ENCODE measurements around the gene ARHGAP28.
"Not testable (repeated sequence)": the region's sequence is repeated elsewhere in the genome, so short reads cannot be mapped to it uniquely, and the experiment has no call there.

The ARHGAP28 gene

DNA sequence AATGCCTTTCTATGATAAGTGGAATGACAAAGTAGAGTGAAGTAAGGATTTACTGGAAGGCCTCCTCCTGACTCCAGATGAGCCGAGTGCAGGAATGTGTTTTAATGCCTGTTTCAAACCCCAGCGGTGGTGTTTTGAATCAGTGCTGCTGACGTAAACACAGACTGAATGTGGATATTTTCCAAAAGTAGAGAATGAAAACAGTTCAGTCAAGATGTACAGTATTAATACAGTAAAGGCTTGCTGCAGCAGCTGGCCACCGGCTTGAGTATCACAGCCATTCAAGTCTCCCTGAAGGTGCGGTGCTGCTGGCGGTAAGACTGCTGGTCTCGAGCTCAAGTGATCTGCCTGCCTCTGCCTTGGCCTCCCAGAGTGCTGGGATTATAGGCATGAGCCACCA lies 46.7 kb downstream of the ARHGAP28 start:
- no peak for DNase-seq

DNA sequence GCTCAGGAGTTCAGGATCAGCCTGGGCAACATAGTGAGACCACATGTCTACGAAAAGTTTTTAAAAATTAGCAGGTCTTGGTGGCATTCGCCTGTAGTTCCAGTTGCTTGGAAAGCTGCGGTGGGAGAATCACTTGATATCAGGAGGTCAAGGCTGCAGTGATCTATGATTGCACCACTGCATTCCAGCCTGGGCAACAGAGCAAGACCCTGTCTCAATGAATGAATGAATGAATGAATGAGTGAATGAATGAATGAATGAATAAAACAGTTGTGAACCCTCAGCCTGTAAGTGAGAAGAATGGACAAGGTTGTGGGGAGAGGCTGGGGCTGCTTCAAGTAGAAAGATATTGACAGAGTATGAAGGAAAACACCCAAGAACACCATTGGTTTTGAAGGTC lies 48.0 kb downstream of the ARHGAP28 start:
- no peak for DNase-seq

DNA sequence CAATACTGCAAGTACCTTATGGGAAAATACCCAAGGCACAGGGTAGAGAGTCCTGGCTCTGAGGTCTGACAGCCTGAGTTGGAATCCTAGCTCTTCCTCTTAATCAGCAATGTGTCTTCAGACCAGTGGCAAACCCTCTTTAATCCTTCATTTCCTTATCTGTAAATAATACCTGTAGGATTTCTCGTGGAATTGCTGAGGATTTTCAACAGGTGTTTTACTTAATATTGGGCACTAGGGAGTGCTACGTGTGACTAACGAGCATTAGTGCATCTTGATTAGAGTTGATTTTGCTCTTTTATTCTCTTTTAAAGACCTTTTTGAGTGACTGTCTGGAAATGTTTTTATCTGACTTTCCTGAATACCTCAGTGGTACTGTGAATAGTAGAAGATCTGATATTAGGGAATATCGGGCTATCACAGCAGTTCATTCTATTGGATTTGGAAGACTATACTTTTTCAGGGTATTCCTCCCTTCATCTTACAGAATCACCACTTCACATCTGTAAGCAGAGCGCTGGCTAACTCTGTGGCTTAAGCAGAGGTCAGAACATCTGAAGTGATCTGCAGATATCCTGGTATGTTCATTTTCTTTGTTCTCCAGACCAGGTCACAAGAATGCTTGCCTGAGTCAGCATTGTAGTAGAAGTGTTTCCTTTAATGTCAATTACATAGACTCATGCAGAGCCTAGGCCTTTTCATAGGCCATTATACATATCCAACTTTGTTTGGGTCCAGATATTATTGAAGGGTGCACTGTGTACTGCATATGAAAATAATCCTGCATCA lies 49.1 kb downstream of the ARHGAP28 start:
- no peak for DNase-seq

DNA sequence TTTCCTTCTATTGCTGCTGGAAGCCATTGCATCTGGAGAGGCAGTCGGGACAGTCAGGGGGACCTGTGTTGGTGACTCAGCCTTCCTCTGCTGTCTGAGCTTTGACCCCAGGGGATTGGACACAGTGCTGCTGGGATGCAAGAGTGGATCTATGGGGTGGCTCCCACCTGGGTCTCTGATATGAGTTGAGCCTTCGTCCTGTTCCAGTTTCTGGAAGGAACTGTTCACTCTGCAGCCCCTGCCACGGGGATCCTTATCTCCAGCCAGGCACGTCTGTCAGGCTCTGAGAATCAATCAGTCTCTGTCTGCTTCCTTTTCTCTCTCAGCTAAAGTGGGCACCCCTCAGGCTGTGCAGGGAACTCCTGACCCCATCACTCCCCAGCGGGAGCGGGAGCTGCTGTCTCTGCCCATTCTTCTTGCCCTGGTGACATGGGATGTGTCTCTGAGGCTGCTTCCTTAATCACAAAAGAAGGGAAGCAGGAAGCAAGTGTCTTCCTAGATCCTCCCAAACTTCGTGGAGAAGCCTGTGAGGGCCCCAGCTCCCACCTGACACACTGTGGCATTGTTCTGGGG lies 51.7 kb downstream of the ARHGAP28 start:
- no peak for DNase-seq

DNA sequence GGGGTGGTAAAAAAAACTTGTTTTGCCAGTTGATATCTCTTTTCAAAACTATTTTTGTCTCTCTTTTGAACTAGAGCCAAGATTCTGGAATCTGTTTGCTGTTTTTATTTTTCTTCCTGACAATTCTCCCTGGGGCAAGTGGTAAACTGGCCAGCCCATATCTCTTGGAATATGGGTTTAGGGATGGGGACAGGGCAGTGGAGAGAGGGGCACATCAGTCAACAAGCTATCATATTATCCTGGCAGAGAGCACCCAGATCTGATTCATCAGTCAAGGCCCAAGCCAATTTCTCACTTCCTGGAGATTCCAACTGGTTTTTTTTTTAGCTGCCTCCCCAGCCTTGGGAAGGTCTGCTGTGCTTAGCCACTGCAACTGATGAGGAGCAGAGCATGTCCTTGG lies 52.3 kb downstream of the ARHGAP28 start:
- DNase-seq: no peak

DNA sequence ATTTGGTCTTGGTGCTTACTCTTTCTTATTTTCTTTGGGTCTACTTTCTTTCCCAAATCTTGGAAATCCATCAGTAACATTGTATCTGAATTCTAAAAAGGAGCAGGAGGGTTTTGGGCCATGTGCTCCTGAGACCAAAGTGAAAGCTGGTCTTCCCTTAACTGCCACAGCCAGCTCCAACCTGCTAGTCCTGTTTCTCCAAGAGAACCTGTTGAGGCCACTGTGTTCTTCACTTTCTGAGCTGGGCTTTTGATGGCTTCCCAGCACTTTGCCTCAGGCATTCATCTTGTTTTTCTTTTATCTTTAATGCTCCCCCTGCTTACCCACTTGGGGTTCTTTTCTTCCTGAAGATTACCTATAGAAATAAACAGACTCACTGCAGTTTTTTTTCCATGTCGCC lies 53.3 kb downstream of the ARHGAP28 start:
- no peak for DNase-seq

DNA sequence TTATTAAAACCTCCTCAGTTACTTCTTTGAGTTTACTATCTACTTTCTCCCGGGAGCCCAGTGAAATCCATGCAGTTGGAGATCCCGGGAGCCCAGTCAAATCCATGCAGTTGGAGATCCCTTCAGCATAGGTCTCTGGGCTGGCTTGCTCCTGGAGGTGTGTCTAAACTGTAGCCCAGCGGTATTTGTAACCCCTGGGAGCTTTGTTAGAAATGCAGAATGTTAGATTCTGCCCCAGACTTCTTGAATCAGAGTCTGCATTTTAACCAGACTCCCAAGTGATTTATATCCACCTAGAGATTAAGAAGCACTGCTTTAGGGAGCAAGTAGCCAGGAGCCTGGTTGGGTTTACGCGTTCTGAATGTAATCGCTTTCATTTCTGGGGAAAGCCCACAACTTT lies 54.5 kb downstream of the ARHGAP28 start:
- no peak for DNase-seq

DNA sequence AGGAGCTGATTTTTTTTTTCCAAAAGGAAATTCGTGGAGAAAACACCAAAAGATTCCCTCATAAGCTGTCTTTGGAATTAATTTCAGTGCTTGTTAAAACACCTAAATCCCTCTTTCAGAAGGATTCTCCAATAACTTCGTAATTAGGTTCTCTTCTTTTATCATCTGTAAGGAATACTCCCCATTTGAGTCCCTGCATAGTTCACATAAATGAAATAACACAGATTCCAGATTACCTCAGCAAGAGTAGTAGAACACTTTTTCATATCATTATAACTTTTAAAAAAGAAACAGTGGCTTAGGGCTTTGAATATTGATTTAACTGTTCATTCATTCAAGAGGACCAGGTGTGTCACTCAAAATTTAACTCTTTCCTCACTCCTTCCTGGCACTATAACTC lies 55.5 kb downstream of the ARHGAP28 start:
- DNase-seq: no peak

DNA sequence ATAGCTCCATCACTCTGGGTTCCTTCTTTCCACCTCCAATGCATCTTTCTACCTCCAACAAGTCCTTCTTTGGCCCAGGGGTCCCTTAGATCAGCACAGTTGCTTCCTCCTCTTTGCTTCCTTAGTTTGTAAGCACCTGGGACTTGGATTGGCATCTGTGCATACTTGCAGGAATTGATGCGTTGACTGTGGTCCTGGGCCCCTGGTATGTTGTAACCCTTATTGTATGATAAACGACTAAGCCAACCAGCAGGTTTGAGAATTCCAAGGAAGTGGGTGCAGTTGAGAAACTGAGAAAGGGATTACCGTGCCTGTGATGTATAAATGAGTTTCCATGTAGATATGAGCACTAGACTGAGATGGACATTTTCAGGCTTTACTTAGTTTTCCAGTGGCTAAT lies 55.9 kb downstream of the ARHGAP28 start:
- DNase-seq: no peak

DNA sequence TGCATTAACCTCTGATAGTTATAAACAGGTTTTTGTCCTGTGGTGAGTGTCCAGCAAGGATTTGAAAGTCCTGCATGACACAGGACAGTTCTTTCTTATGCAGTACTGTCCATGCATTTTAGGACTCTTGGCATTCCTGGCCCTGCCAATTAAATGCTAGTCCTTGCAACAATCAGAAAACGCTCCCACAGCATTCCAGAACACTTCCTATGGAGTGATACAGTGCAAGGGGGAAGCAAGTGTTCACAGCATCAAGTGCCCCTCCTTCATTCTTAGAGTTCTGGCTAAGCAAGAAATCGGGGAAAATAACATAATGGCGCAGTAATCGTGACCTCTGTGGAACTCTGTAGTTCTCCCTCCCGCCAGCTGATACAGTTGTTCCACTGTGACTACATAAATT lies 62.9 kb downstream of the ARHGAP28 start:
- DNase-seq: no peak

DNA sequence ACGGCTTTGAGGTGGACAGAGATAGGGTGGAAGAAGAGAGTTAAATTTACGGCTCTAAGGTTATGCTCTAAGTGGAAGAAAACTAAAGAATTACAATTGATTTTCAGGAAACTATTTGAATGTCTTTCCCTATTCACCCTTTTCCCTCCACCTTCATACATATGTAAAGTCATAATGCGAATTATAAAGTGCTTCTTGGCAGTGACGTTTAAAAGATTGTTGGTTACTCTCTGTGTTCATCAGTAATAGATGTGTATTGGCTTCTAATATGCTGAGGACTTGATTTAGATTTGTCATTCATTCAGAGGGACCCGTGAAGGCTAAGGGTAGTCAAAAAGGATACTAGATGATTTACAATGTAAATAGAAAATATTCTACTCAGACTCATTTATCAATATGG lies 63.9 kb downstream of the ARHGAP28 start:
- no peak for DNase-seq

DNA sequence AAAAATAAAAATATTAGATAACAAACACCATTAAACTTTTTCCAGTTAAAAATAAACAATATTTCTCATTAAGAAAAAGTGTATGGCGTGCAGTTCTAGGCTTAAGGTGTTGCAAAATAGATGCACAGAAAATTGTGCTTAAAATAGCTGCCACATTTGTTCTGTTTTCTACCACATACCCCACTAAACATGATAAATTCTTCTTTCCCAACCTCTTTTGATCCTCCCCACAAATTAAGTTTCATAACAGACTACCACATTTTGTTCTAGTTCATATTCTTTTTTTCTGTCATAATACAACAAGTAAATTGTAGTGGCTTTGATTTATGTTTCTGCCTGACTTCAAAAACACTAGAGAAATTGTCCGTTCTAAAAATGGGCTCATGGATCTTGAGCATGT lies 64.5 kb downstream of the ARHGAP28 start:
- no peak for DNase-seq

DNA sequence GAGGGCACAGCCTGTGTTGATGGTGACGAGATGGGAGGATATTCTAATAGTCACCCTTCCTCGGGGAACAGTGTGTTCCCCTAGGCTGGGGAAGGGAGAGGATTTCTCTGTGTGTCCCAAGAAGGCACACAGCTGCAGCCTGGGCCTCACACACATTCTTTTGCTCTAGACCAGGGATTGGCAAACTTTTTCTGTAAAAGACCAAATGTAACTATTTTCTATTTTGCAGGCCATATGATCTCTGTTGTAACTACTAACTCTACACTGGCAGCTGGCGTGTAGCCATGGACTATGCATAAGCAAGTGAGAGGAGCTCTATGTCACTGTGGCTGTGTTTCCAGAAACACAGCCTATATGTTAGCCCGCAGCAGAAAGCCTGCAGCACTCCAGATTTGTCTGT lies 65.8 kb downstream of the ARHGAP28 start:
- DNase-seq: no peak

DNA sequence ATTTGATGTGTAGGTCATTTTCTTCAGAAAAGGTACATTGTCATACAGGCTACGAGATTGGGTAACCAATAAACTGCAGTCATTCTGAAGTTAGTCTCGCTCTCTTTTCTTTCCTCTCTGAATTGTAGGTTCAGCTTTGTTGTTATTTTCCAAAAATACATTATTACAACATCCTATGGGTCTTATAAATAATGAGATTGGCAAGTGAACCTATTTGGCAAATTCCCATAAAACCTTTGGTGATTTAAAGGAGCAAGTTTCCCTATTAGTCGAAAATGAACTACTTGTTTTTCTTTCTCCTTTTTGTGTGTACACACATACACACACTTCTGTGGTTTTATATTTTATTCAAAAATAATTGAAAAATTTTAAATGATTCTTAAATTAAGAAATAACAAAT lies 67.0 kb downstream of the ARHGAP28 start:
- no peak for DNase-seq

DNA sequence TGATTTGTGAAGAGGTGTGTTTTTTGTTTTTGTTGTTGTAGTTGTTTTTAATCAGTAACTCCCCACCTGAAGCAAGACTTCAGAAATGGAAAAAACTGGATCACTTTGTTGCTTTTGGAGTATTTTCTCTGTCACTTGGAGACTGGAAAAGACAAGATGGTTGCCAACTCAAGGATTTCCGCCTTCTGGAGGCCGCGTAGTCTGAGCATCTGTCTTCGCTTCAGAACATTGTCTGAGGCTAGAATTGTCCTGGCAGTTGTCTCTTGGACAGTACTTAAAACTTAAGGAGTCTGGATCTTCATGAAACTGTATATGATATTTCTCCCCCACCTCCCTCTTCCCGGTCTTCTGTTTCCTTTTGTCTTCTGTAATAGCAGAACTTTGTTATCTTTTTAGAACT lies 67.7 kb downstream of the ARHGAP28 start:
- no peak for DNase-seq

DNA sequence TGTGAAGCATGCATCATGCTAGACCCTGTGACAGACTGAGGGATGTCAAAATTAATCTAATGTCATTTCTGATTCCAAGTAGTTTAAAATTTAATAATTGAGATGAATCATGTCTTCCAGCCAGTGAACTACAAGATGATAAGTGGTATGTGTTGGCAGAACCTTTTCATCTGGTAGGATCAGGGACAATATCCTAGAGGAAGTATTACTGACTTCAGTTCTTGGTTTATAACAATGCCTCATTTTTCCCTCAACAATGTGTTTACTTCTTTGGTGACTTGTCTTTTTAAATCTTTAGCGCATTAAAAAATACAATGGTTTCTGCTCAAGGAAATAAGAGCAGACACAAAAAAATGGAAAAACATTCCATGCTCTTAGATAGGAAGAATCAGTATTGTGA lies 69.4 kb downstream of the ARHGAP28 start:
- no peak for DNase-seq

DNA sequence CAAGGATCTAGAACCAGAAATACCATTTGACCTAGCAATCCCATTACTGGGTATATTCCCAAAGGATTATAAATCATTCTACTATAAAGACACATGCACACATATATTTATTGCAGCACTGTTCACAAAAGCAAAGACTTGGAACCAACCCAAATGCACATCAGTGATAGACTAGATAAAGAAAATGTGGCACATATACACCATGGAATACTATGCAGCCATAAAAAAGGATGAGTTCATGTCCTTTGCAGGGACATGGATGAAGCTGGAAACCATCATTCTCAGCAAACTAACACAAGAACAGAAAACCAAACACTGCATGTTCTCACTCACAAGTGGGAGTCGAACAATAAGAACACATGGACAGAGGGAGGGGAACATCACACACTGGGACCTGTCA lies 70.8 kb downstream of the ARHGAP28 start:
- DNase-seq: not testable (repeated sequence)

DNA sequence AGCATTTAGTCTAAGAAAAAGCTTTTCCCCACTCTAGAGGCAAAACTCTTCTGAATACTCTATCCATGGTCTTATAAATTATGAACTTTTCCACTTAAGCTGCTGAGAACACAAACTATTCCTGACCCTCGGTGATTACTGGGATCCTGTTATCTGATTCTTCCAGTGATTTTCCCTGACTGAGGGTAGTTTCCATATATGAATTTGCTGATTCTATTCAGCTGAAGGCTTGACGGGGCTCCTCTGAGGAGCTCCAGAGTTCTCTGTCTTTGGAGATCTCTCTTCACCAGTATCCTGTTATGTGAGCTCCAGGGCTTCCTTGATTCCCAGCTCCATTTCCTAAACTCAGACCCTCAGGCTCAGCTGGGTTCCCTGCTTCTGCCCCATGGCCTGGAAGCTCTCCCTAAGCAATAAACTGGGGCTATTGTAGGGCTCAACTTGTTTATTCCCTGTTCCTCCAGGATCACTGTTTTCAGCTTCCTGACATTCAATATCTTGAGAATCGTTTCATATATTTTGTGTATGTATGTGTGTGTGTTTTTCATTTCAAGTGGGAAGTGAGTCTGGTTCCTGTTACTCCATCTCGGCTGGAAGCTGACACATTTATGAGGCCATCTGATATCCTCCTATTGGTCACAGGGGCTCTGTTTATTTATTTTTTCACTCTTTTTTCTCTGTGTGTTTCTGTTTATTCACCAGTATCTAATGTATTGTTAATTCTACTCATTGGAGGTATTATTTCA lies 78.2 kb downstream of the ARHGAP28 start:
- no peak for DNase-seq

DNA sequence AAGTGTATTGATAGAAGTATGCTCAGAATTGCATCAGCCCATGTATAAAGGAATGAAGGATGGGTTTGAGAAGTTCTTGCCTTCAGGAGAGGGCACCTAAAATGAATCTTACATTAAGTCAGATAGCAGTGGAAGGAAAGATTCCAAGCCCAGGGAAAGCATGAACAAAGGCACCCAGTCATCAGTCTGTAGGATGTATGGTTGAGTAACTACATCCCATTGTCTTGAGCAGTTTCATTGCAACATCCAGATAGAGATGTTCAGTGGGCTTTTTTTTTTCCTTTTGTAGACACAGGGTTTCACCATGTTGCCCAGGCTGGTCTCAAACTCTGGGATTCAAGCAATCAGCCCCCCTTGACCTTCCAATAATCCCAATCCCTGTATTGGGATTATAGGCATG lies 80.7 kb downstream of the ARHGAP28 start:
- DNase-seq: no peak

DNA sequence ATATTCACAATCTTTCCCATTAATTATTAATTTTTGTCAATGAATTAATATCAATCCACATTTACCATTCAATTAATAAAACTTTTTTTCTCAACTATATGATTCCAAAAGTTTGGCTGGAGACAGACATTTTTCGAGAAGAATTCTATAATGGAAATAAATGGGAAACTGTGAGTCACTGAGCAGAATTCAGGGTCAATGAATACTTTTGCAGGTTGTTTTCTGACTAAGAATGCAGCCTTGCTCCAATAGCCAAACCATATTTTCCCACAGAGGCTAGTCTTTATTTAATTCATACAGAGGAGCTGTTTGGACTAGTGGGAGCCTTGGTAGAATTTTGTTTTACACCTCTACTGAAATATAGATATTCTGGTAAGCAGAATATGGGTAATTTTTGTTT lies 82.3 kb downstream of the ARHGAP28 start:
- DNase-seq: no peak

DNA sequence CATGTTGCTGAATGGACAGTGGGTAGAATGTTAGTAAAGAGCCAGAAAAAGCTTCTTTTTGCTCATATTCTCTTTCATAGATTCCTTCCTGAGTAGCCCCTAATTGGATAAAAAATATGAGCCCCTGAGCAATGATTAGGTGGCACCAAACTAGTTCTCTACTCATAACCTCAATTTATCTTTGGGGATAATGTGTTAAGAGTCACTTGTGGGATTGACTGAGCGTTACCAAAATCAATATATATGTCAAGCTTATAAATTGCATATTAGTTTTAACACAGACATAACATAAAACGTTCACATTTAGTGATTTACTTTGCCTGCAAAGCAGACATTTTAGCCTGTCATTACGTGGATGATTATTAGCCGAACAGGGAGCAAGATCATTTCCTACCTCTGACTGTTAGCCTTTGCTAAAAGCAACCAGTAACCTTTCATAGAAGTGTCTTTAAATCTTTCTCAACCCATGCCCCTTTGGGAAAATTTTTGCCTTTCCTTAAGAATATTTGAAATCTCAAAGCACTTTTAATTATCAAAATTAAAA lies 85.4 kb downstream of the ARHGAP28 start:
- DNase-seq: no peak

DNA sequence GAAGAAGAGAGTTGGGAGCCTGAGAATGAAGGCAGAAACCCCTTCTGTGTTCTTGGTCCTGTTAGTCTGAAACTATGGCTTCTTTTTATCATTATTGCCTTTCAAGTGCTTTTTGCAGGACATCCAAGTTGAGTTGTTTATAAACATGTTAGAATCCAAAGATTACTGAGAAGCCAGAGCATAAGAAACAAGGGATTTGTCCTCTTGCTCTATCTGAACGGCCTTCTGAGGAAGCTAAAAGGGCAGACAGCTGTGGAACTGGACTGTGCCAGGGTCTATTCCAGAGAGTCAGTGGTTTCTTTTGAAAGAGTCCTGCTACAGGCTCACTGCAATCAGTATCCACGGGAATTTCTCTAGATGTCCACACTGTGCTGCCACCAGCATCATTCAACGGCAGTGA lies 86.6 kb downstream of the ARHGAP28 start:
- DNase-seq: no peak

DNA sequence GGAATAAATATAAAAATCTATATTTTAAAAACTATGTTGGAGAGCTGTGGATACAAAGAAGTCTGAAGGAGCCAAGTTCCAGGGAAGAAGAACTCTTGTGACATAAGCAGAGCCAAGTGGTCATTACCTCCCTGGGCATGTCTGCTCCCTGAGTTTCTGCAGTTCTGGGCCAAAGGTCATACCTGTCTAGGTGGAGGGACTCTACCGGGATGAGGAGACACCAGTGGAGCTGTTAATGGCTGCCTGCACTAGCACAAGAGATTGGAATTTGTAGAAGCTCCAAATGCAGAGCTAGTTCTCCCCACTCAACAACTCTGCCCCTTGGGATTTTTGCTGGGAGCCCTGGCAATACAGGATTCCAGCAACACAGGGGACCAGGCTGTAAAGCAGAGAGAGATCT lies 89.8 kb downstream of the ARHGAP28 start:
- no peak for DNase-seq

DNA sequence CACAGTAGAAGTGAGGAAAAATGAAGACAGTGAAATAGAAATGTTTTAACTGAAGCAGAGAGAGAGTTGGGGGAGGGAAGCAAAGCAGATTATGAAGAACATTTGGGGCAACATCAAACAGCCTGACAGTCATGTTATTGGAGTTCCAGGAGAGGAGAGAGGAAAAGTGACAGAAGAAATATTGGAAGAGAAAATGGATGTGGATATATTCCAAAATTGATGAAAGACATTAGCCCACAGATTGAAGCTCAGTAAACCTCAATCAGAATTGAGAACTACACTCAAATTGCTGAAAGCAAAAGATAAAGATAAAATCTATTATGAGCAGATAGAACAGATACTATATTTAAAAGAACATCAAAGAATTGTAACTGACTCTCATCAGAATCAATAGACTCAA lies 90.8 kb downstream of the ARHGAP28 start:
- no peak for DNase-seq

All from activated effector memory CD4-positive, alpha-beta T cell treated with anti-CD3 and anti-CD28 coated beads, Interleukin-2, amount 50 U/mL, for 16 hours (primary cell).